CD4-positive, alpha-beta T cell treated with Interleukin-4 for 1 hour (primary cell): ENCODE results near the gene APOC3.
A peak's percentile ranks its signal among the peaks of the same experiment; 100 is the strongest.
"Not testable (repeated sequence)": the region's sequence is repeated elsewhere in the genome, so short reads cannot be mapped to it uniquely, and the experiment has no call there.

ENCODE experiments used
- DNase-seq, 2 donors: peaks; one replicate each; pipeline ENCODE4 v3.0.0-alpha.2; 2020 to 2022

APOC3 gene

GRCh38 chr11:116829525-116830183, at the start of gene APOC3:
Gene APOC3 (plus strand): TSS chr11:116829907. CDS start chr11:116830583, 676 bp downstream.
- DNase-seq: no peak

GRCh38 chr11:116782728-116783127, 47.0 kb upstream of the APOC3 start:
- no peak for DNase-seq

GRCh38 chr11:116786326-116786725, 43.4 kb upstream of the APOC3 start:
- DNase-seq: no peak

- no peak for DNase-seq
Observed at GRCh38 chr11:116786966-116787365, 42.7 kb upstream of the APOC3 start.

GRCh38 chr11:116787436-116787785, 42.3 kb upstream of the APOC3 start:
- DNase-seq: no peak

- DNase-seq: peak; percentile 87 to 89
Observed at GRCh38 chr11:116787786-116788486, 41.8 kb upstream of the APOC3 start, which contains the start of gene ZPR1. Gene ZPR1 (minus strand): TSS chr11:116788023. CDS start chr11:116787990, 33 bp downstream.

- no peak for DNase-seq
Observed at GRCh38 chr11:116788534-116788933, 41.2 kb upstream of the APOC3 start.

- no peak for DNase-seq
Observed at GRCh38 chr11:116788975-116789374, 40.7 kb upstream of the APOC3 start.

- DNase-seq: no peak
Observed at GRCh38 chr11:116790167-116791001, 39.3 kb upstream of the APOC3 start.

- DNase-seq: peak; percentile 73 to 77
Observed at GRCh38 chr11:116791002-116791812, 38.5 kb upstream of the APOC3 start.

- DNase-seq: no peak
Observed at GRCh38 chr11:116791813-116792143, 37.9 kb upstream of the APOC3 start, which contains the start of gene APOA5. Gene APOA5 (minus strand): TSS chr11:116791879. CDS start chr11:116791860, 19 bp downstream.

- no peak for DNase-seq
Observed at GRCh38 chr11:116792144-116792868, 37.4 kb upstream of the APOC3 start.

- DNase-seq: no peak
Observed at GRCh38 chr11:116792869-116793771, 36.6 kb upstream of the APOC3 start.

GRCh38 chr11:116793772-116794097, 36.0 kb upstream of the APOC3 start:
- no peak for DNase-seq

GRCh38 chr11:116794851-116795250, 34.9 kb upstream of the APOC3 start:
- DNase-seq: no peak

- no peak for DNase-seq
Observed at GRCh38 chr11:116796548-116796947, 33.2 kb upstream of the APOC3 start.

GRCh38 chr11:116797816-116798215, 31.9 kb upstream of the APOC3 start:
- no peak for DNase-seq

- no peak for DNase-seq
Observed at GRCh38 chr11:116798368-116798767, 31.3 kb upstream of the APOC3 start.

- DNase-seq: no peak
Observed at GRCh38 chr11:116800610-116801009, 29.1 kb upstream of the APOC3 start.

GRCh38 chr11:116801662-116802061, 28.0 kb upstream of the APOC3 start:
- not testable (repeated sequence) for DNase-seq

GRCh38 chr11:116804001-116804400, 25.7 kb upstream of the APOC3 start:
- DNase-seq: no peak
